NK-92 treated with Interleukin-12 subunit alpha and Interleukin-12 subunit beta, amount 100 ng/mL, for 24 hours (cell line): ENCODE measurements around the gene CCDC9B.
A peak's percentile ranks its signal among the peaks of the same experiment; 100 is the strongest.

ENCODE experiments used
- DNase-seq: peaks from one replicate; lab custom pipeline; 2025; lab: John Stamatoyannopoulos, UW

Gene CCDC9B

DNA sequence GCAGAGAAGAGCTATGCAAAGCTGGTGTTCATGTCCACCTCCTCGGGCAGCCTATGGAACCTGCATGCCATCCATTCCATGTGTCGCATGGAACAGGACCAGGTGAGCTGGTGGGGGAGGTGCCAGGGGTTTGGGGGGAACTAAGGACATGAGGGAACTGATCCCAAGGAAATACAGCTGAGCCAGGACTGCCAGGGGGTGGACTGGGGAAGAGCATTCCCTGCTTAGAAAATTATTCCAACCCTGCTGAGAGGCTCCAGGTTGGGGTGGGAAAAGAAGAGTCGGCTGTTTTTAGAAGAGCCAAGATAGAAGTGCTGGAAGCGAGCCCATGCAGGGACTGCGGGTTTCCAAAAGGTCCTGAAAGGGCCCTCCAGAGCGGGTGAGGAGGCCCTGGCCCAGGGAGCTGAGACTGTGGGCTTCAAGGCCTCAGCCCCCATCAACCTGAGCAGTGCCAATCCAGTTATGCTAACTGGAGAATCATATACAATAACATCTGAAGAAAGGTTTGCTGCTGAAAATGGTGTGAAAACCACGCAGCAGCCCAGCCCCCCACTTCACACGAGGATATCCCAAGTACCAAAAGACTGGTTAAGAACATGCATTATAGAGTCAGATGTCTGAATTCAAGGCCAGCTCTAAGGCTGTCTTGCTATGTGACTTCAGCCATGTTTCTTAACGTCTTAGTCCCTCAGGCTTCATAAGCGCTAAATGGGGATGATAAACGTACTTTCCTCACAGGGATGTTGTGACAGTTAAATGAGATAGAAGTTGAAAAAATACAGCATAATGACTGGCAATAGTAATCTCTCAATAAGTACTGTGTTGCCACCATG lies 25.1 kb upstream of the CCDC9B start:
- DNase-seq = no peak

DNA sequence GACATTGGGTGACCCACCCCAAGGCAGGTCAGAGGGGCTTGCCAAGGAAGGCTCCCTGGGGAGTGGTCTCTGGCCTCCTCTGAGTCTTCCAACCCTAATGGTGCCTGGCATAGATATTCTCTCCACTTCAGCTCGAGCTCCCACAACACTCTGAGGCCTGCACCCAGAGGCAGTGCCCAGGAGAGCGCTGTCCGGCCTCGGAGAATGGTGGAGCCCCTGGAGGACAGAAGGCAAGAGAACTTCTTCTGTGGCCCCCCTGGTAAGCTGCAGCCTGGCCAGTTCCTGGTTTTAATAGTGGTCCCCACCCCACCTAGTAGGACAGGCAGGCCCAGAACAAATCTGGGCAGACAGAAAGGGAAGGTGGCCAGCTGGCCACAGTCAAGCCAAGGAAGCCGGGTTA lies 24.3 kb upstream of the CCDC9B start:
- no peak for DNase-seq

DNA sequence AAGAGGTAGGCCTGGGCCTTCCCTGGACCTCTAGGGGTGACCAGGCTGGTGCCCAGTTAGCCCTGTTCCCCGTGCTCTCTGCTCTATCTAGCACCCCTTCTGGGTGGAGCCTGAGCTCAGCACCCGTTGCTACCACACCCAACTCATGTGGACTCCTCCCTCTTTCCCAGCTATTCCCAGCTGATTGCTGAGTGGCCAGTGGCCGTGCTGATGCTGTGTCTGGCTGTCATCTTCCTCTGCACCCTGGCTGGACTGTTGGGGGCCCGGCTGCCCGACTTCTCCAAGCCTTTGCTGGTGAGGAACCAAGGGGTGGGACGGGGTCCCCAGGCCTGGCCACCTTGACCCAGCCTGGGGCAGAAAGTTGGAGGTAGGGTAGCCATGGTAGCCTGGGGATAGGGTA lies 23.5 kb upstream of the CCDC9B start:
- no peak for DNase-seq

DNA sequence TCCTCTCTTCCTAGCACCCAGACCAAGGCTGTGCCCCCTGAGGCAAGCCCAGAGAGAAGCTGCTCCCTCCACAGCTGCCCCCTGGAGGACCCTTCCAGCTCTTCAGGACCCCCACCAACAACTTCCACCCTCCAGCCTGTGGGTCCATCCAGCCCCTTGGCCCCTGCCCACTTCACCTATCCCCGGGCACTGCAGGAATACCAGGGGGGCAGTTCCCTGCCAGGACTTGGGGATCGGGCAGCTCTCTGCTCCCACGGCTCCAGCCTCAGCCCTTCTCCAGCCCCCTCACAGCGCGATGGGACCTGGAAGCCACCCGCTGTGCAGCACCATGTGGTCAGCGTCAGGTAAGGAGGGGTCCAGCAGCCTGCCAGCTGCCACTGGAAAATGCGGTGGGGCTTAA lies 22.9 kb upstream of the CCDC9B start:
- no peak for DNase-seq

DNA sequence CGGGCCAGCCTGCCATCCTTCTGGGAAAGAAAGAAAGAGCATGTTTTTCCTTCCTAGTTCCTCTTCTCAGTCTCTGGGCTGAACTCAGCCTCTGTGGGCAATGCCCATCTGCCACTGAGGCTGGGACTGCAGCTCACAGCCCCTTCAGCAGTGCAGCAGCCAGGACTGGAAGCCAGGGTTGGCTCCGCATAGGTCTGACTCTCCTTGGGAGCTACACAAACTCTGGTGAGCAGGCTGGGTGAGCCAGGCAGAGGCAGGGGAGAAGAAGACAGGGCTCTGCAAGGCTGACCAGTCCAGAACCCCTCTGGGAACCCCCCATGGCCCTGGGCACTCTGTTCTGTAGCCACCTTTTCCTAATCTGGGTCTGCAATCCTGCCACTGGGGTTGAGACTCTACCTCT lies 20.9 kb upstream of the CCDC9B start:
- DNase-seq = no peak

GRCh38 chr15:40360015-40360414 lies 19.3 kb upstream of the CCDC9B start:
- no peak for DNase-seq

DNA sequence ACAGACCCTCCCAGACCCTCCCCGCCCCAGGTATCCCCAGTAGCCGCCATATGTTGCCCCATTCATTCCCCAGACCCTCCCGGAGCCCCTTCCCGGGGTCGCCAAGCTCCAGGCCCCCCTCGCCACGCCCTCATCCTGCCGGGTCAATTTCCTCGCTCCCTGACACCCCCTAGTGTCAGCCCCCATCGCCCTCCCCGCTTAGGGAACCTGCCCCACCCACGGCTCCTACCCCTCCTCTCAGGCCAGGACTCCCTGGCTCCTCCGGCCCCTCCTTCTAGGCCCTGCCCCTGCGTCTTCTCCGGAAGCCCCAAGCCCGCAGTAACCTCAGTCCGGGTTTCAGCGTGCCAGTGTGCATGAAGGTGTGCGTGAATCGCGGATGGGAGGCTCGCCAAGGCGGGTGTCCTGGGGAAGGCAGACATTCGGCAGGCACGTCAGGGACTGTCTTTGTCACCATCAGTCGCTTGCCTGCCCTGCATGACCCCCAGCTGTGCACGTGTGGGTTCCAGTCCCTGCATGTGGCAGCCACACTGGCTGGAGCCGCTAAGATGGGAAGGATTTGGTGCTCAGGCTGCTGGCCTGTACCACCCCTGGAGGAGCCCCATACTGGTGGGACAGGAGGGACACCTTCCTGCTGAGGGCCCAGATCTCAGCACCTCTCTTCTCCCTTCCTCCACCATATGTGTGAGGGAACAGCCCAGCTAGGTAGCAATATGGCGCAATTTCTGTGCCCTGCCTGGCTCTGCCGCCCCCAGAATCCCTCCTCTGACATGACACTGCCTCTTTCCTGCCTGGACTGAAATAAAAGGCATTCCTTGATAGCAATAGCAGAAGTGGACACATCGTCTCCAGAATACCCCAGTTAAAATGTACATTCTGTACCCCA lies 18.0 kb upstream of the CCDC9B start:
- peak; percentile 53 for DNase-seq

DNA sequence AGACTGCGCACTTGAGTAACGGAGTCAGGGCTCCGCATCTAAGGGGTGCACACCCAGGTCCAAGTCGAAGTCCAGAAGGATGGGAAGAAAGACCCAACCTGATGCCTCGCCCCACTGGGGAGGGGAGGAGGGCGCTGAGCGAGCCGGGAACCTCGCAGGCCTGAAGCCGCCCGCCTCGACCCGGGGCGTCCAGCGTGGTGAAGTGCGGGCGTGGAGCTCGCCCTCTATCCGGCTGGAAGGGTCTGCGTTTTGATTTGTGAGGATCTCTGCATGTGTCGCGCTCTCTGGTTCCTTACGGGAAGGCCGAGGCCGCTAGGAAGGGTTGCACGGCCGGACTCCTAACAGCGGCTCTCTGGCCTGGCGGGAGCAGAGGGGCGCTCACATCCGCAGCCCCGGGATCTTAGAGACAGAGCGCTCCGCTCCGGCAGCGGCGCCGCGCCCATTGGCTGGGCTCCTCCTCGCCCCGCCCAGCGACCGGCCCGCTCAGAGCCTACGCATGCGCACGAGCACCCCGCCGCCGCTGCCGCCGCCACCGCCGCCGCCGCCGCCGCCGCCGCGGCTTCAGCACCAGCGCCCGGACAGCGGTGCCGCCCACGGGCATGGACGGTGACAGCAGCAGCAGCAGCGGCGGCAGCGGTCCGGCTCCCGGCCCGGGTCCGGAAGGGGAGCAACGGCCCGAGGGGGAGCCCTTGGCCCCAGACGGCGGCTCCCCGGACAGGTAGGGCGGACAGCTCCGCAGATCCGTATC lies 17.2 kb upstream of the CCDC9B start, which contains the start of gene DISP2:
TSS of gene DISP2 (plus strand) at position 497 of the 748 bp plus-strand sequence. CDS start at position 600, 103 bp downstream.
- DNase-seq = peak; percentile 79

GRCh38 chr15:40357246-40357645 lies 16.5 kb upstream of the CCDC9B start:
- no peak for DNase-seq

DNA sequence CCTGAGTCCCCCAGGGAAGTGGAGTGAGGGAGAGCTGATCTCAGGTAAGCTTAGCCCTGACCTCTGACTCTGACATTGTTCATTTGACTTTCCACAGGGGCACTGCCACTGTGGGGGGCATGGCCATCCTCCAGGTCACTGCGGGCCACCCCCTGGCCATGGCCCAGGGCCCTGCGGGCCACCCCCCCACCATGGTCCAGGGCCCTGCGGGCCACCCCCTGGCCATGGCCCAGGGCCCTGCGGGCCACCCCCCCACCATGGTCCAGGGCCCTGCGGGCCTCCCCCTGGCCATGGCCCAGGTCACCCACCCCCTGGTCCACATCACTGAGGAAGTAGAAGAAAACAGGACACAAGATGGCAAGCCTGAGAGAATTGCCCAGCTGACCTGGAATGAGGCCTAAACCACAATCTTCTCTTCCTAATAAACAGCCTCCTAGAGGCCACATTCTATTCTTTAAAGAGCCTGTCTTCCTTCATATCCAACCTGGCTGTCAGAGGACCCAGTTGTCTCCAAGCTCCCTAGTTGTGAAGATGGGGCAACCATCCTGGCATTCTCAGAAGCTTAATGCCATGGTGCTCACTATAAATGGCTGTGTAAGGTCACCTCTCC lies 15.3 kb upstream of the CCDC9B start:
- no peak for DNase-seq

DNA sequence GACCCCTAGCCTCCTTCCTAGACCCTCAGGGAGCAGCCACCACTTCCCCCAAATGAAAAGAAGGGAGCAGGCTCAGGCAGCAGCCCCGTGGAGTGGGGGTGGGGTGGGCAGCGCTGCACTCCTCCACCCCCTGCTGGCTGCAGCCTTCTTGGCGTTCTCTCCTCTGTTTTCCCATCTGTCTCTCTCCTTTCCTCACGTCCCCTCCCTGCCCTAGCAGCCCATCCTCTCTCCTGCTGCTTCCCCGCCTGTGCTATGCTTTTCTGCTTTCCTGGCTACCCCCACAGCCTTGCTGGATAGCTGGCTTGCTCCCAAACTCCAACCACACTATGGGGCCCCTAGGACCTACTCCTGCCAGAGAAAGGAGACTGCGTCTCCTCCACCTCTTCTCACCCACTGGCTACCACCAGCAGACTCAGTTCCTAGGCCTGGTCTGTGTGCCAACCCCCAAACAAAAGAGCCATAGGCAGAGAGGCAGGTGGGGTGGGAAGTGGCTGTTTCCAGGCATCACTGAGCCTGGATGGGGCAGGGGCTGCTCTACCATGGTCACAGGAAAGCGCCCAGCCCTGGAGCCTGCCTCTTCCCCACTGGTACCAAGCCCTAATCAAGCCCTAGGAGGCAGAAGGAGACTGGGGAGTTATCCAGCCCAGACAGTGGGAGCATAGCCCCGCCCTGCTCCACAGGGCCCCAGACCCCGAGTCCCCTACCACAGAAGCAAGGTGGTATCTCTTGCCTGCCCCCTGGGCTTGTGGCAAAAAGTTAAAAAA lies 13.9 kb upstream of the CCDC9B start:
- no peak for DNase-seq

GRCh38 chr15:40353697-40354096 lies 13.0 kb upstream of the CCDC9B start:
- no peak for DNase-seq

DNA sequence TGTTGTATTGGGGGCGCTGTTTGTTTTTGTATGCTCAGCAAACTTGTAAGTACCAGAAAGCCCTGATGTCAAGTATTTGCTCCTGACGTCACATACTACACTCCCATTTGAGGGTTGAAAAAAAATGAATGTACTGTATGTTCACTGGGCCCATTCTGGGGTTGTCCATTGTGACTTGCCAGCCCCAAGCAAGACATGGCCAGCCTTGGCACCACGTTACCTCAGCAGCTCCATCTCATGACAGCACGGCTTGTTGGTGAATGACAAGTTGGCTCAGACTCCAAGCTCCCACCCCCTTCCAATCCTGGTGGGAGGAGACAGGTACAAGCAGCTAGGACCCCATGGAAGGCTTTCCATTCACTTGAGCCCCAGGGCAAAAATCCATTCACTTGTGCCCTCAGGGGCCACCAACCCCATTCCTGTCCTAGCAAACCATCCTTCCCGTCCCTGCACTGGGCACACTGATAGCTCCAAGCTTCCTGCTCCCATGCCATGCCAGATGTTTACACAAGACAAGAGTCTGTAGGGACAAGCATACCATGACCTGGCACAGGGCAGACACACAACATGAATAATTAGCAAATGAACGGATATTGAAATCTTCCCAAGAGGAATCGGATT lies 11.7 kb upstream of the CCDC9B start:
- no peak for DNase-seq

DNA sequence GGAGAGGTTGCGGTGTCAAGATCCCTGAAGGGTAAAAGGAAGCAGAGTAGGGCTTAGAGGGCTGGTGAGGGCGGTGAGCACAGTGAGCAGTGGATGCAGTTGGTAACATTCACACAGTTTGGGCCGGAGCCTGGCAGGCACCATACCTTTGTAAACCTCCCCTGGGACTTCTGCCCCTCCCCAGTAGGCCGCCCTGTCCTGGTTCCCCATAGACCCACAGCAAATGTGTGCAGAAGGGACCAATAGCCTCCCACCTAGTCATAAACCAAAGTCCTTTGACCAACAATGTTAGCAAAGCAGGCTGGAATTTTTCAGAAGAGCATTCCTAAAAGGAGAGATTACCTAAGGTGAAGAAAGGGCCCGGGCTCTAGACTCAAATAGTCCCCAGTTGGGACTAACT lies 8.4 kb upstream of the CCDC9B start:
- no peak for DNase-seq

GRCh38 chr15:40348474-40348870 lies 7.7 kb upstream of the CCDC9B start:
- DNase-seq = no peak

- DNase-seq = no peak
Measured at GRCh38 chr15:40347559-40348473, 7.1 kb upstream of the CCDC9B start.

GRCh38 chr15:40346579-40347558 lies 6.1 kb upstream of the CCDC9B start:
- DNase-seq = no peak

DNA sequence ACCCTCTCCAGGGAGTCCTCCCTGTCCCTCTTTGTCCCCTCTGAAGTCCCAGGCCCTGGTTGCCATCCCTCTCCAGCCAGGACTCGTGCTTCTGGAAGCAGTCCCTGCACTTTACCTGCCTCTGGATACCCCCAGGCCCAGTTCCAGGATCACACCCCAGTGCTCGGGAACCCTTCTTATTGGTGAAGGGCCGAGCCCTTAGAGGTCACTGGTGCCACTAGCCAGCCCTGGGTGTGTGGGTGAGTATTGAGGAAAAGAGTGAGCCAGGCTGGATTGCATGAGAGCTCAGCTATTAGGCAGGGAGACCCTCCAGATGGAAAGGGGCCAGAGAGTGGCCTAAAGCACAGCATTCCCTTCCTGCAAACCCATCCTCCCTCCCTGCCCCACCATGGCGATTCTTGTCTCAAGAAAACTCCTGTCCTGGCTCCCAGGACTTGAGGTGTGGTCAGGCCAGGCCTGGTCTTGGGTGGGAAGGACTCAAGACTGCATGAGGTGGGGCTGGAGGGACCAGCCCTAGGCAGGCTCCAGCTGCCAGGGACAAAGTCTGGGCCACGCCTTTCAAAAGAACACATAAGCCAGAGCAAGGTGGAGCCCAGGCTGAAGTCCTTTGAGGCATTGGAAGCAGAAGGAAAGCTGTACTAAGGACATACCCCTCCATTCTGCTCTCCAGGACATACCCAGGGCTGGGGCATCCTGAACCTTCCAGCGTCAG lies 5.3 kb upstream of the CCDC9B start:
- DNase-seq = no peak
